Right kidney (tissue), 1 donor: ENCODE data around the gene DNAJC9.

ENCODE experiments used
- DNase-seq: peaks from one replicate; pipeline ENCODE4 v3.0.0-alpha.2; 2016

Gene DNAJC9

DNA sequence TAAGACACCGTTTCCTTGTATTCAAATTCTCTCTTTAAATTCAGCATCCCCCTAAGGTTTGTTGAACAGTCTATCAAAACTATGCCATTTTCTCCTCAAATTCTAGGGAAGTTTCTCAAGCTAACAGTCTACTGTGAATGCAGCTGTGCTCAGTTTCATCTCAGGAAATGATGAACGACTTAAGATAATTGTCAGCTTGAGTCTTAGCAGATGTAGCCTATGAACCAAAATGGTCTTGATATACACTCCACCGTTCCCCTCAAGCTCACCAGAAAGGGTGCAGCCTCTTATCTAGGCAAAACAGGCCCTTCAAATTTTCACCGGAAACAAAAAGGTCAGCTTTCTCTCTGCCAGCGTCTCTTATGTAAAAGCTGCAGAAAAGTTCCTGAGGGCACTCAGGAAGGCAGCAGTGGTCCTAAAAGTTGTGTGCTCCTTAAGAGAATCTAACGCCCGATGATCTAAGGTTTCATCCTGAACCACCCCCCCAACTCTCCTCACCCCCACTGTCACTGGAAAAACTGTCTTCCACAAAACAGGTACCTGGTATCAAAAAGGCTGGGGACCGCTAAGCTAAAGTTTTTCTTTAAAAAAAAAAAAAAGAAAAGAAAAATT is 2.1 kb downstream of the DNAJC9 start:
- no peak for DNase-seq

DNA sequence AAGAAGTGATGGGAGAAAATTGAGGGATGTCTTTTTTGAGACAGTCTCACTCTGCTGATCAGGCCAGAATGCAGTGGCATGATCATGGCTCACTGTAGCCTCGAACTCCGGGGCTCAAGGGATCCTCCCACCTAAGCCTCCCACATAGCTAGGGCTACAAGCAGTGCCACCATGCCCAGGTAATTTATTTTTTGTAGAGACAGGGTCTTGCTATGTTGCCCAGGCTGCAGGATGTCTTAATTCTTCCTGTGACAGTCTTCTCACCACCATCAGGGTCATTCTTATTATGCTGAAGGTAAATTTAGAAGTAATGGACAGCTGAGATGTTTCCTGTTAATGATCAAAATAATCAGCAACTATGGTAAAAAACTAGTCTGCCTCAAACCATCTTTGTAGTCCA is 7.1 kb downstream of the DNAJC9 start:
- no peak for DNase-seq

GRCh38 chr10:73238990-73239566 is 8.0 kb downstream of the DNAJC9 start:
- DNase-seq, result no peak

DNA sequence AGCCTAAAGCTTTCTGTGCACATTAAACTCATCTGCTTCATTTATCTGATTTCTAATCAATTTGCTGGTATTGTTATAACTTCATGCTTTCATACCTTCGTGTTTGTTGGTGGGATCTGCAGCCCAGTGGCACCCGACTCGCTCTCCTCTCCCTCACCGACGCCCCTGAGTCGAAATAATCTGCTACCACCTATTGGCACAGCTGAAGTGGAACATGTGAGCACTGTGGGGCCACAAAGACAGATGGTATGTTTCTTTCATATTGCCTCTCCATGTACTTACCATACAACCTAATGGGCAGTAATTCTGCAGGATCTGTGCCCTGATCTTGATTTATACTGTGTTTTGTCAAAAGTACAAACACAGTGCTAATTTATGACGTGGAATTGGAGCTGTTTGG is 12.4 kb downstream of the DNAJC9 start:
- DNase-seq, result no peak

DNA sequence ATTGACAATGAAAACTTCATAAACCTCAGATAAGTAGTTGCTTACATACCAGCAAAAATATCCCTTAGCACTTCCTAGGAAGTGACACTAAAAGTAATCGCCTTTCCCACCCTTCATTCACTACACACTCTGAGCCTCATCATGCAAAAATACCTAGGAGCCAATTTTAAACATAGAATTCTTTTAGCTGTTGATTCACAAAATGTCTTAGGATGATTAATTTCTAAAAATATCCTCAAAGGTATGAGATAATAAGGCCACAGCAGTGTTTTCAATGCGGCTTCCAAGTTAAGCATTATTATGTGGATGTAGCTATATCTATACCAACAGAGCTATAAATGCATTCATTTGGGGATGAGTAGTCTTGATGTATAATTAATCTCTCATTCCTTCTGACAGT is 13.2 kb downstream of the DNAJC9 start:
- DNase-seq, result no peak

DNA sequence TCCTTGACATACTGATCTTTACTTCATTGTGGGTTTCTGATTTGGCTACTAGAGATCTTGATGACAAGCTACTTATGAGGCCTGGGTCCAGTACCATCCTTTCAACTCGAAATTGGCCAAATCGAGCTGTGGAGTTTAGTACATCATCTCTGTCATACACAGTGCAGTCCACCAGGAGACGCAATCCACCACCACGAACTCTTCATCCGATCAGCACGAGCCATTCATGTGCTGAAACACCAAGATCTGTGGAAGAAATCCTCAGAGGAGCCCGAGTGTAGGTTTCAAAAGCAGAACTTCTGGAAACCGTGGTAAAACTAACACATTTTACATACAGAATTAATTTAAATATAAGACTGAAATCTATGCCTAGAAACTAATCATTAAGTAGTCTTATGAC is 14.2 kb downstream of the DNAJC9 start:
- DNase-seq, result no peak

DNA sequence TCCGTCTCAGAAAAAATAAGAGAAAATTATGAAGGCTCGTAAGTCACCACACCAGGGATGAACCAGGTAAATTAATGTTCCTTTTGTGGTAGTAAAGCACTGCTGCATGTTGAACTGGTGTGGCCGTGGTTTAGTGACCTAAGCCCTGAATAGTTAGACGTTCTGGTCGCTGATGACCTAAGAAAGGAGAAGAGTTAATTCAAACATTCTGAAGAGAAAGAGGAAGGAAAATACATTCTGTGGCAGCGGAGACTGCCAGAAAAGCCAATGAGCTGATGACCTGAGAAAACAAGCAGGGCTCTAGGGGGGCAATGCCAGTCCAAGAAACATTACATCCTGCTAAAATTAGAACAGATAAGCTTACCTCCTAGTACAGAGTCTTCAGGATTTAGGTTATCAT is 17.5 kb downstream of the DNAJC9 start:
- no peak for DNase-seq

- no peak for DNase-seq
These were observed 18.8 kb downstream of the DNAJC9 start for GRCh38 chr10:73228247-73228646.

DNA sequence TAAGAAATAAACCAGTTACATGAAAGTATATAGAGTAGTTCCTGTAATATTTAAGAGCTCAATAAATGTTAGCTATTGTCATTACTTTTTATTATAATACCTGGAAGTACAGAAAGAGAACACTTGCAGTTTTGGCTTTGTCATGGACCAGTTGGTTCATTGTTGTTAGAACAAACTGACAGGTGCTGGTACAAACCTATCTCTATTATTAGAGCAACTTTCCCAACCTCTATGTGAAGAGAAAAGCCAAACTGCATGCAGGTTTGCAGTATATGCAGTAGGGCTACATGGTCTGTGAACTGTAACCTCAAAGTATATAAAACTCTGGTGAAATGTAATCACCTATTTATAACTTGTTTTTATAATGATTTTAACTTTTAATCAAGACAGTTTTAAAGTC is 20.4 kb downstream of the DNAJC9 start:
- DNase-seq, result no peak

DNA sequence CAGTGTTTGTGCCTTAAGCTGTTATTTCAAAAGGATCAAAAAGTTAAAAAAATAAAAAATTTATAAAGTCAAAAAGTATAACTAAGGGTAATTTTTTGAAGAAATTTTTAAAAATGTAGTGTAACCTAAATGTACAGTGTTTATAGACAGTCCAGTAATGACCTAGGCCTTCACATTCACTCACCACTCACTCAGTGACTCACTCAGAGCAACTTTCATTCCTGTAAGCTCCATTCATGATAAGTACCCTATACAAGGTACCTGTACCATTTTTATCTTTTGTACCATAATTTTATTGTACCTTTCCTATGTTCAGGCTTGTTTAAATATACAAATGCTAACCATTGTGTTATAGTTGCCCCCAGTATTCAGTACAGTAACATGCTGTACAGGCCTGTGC is 21.5 kb downstream of the DNAJC9 start:
- DNase-seq, result no peak

DNA sequence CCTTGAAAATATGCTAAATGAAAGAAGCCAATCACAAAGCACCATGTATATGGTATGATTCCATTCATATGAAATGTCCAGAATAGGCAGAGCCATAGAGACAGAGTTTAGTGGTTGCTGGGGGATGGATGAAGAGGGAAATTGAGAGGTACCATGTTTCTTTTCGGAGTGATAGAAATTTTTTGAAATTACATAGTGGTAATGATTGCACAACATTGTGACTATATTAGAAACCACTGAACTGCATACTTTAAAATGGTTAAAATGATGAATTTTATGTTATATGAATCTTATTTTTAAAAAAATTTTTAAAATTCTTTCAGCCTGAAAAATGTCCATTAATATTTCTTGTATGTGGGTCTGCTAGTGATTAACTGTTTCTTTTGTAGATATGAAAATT is 26.1 kb downstream of the DNAJC9 start:
- DNase-seq, result no peak

GRCh38 chr10:73219384-73219783 is 27.7 kb downstream of the DNAJC9 start:
- DNase-seq, result no peak

DNA sequence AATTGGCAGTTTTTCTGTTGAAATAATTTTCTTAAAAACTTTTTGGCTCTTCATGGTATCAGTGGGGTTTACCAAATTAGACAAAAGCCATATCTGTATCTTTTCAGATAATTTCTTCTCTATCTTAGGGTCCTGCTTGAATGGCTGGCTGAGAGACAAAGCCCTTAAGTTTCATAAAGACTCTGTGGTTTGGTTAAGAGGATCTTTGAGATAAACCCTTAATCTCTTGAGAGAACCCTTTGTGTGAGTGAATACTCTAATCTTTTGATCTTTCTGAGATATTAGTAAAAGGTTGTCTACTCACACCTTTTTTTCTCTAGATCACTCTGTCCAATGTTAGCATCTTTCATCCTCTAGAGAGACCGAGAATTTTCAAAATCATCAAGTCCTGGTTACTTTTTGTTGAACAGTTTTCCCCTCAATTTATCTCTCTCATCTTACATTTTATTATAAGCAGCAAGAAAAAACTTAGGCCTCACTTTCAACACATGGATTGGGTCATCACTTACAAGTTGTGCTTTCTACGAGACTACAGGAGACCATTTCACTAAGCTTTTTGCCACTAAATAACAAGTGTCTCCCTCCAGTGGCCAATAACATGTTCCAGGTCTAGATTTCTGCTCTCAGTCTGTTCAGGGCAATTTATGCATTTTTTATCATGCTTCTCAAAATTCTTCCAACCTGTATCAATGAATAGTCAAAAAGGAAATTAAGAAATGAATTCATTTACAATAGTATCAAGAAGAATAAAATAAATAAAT is 28.4 kb downstream of the DNAJC9 start:
- no peak for DNase-seq

DNA sequence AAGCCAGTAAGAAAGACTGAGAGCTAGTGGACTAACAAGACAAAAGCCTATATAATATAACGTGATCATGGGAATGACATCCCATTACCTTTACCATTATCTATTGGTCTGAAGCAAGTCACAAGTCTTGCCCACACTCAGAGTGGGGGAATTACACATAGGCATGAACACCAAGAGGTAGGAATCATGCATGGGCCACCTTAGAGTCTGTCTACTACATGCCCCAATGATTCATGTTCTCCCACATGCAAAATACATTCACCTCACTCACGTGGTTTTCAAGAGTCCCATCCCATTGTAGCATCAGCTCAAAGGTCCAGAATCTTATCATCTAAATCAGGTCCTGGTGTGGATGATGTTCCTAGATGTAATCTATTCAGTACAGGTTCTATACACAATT is 29.4 kb downstream of the DNAJC9 start:
- no peak for DNase-seq

GRCh38 chr10:73215749-73216148 is 31.3 kb downstream of the DNAJC9 start:
- no peak for DNase-seq

DNA sequence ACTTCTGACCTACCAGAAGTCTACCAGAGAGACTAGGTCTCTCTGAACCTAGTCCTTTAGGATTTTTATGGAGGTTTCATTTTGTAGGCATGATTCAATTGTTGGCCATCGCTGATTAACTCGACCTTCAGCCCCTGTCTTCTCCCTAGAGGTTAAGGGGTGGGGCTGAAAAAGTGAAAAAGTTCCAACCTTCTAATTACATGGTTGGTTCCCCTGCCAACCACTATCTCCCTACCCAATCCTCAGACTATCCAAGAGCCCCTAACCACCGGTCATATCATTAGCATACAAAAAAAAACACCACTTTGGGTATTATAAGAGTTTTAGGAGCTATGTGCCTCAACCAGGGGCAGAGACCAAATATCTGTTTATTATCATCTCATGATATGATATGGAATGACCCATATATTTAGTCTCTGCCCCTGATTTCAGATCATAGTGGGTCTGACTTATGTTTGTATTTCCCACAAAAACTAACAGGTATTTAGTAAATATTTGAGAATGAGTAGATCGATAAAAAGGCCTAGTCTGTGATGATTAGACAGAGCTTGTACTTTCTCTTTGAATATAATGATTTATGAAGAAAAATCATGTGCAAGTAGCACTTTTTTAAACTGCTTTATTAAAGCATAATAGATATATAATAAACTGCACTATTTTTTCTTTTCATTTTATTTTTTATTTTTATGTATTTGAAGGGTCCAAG is 35.8 kb downstream of the DNAJC9 start:
- DNase-seq, result no peak

DNA sequence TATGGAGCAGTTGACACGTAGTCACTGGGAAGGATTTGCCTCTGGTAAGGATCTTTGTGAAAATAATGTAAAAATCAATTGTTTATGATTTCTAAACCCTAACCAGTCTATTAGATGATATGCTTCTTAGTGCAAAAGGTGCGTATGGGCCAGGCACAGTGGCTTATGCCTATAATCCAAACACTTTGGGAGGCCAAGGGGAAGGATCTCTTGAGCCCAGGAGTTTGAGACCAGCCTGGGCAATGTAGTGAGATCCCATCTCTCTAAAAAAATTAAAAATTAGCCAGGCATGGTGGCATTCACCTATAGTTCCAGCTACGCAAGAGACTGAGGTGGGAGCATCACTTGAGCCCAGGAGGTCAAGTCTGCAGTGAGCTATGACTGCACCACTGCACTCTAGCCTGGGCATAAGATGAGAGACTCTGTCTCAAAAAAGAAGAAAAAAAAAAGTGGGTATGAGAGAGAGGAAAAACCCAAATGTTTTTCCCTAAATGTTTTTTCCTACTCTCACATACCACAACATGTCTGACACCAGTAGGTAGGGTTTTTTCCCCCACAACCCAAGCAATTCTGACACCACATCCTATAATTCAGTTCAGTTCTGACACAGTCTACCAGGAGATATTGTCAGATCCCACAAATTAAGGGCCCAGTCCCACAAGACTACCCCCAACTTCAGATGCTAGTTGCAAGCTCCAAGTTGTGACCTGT is 36.5 kb downstream of the DNAJC9 start:
- no peak for DNase-seq

DNA sequence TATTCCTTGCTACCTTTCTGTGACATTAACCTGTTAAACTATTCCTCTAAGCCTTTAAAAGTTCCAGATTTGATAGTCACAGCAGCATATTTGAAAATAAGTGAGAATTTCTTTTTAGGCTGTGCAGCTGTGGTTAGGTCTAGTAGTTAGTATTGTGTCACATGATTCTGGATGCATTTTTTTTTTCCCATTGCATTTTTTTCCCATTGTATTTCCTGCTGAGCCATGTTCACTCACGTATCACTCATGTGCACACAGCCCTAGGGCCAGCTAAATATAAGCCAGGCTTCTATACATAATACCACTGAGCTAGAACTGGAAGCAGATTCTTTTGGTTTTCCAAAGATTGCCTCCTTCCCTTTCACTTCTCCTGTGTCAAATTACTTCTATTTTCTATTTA is 37.4 kb downstream of the DNAJC9 start:
- DNase-seq, result no peak

DNA sequence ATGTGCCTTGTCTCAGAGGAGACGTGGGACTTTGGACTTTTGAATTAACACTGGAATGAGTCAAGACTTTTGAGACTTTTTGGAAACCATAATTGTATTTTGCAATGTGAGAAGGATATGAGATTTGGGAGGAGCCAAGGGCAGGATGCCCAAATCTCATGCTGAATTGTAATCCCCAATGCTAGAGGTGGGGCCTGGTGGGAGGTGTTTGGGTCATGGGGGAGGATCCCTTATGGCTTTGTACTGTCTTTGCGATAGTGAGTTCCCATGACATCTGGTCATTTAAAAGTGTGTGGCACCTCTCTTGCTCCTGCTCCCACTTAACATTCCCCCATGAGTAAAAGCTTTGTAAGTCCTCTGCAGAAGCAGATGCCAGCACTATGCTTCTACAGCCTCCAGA is 39.2 kb downstream of the DNAJC9 start:
- no peak for DNase-seq

DNA sequence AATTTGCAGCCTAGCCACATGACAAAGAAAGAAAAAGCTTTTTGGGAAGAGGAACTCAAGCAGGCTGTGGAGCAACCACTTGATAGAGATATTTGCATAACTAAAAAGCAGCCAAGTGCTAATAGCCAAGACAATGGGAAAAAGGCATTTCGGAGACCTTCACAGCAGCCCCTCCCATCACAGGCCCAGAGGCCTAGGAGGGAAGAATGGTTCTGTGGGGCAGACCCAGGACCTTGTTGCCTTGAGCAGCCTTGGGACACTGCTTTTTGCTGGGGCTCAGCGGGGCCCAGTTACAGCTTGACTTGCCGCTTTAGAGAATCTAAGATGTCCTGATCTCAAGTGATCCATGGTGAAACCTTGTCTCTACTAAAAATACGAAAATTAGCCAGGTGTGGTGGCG is 40.7 kb downstream of the DNAJC9 start:
- no peak for DNase-seq

GRCh38 chr10:73205890-73206289 is 41.2 kb downstream of the DNAJC9 start:
- no peak for DNase-seq

DNA sequence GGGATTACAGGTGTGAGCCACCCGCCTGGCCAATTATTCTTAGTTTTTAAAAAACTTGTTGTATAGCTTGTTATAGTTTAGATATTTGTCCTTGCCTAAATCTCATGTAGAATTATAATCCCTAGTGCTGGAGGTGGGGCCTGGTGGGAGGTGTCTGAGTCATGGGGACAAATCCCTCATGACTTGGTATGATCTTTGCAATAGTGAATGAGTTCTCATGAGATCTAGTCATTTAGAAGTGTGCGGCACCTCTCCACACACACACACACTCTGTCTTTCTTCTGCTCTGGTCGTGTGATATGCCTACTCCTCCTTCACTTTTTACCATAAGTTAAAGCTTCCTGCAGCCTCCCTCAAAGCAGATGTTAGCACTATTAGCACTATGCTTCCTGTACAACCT is 42.0 kb downstream of the DNAJC9 start:
- no peak for DNase-seq
